ENCODE results near the gene UBL4B. TPM values are rescaled to one million over a fixed set of nuclear protein-coding genes. Genes with fewer than 3 reads are reported as not detected.

The UBL4B gene
- total RNA-seq, 1 experiment from 2014 or later = 0.07 TPM

GRCh38 chr1:110081061-110081460 lies 31.2 kb upstream of the UBL4B start:
- Histone ChIP-seq H3K36me3 (ENCODE audit: low read depth, low read length) (no peaks in the 10 kb centered on the region), H3K4me3 (ENCODE audit: low read length) (no peak overlapping the region), H4K20me1 (ENCODE audit: low read length) (no peaks in the 10 kb centered on the region), H3F3A (ENCODE audit: low read length, unreplicated experiment) (no peaks in the 10 kb centered on the region), H3K27me3 (ENCODE audit: low read length) (no peaks in the 10 kb centered on the region), H3K9me3 (ENCODE audit: low read length) (no peaks in the 10 kb centered on the region), H3K4me1 (ENCODE audit: insufficient read depth, low read length) (no peaks in the 10 kb centered on the region), H3K79me2 (ENCODE audit: low read length) (no peaks in the 10 kb centered on the region), H3K4me2 (ENCODE audit: low read length) (no peak overlapping the region), H3K9me2 (replicated peaks; ENCODE audit: low read length) (no peaks in the 10 kb centered on the region), H2AFZ (ENCODE audit: low read length) (no peak overlapping the region), H3K27ac (ENCODE audit: low read length) (no peak overlapping the region), H3K9ac (ENCODE audit: low read length) (no peak overlapping the region)
- no TSS peak for BruUV-seq (replicated peaks)
- intact Hi-C loops (cut with micrococcal nuclease) = no loop called here
- ChIA-PET POLR2A (ENCODE audit: unreplicated experiment) (no interaction called here), CTCF (no interaction called here)
- ATAC-seq = no peak
- TF ChIP-seq EZH2phosphoT487 (IDR thresholded peaks at IDR 0.05; ENCODE audit: borderline replicate concordance, low read length) (no peak), EZH2 (IDR thresholded peaks at IDR 0.05; ENCODE audit: low read length, unreplicated experiment) (no peak)
- TF ChIP-seq, protein P1, sequence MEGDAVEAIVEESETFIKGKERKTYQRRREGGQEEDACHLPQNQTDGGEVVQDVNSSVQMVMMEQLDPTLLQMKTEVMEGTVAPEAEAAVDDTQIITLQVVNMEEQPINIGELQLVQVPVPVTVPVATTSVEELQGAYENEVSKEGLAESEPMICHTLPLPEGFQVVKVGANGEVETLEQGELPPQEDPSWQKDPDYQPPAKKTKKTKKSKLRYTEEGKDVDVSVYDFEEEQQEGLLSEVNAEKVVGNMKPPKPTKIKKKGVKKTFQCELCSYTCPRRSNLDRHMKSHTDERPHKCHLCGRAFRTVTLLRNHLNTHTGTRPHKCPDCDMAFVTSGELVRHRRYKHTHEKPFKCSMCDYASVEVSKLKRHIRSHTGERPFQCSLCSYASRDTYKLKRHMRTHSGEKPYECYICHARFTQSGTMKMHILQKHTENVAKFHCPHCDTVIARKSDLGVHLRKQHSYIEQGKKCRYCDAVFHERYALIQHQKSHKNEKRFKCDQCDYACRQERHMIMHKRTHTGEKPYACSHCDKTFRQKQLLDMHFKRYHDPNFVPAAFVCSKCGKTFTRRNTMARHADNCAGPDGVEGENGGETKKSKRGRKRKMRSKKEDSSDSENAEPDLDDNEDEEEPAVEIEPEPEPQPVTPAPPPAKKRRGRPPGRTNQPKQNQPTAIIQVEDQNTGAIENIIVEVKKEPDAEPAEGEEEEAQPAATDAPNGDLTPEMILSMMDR (conservative IDR thresholded peaks at IDR 0.05; ENCODE audit: low read depth, low read length) = no peak
- DNase-seq = no peak

DNA sequence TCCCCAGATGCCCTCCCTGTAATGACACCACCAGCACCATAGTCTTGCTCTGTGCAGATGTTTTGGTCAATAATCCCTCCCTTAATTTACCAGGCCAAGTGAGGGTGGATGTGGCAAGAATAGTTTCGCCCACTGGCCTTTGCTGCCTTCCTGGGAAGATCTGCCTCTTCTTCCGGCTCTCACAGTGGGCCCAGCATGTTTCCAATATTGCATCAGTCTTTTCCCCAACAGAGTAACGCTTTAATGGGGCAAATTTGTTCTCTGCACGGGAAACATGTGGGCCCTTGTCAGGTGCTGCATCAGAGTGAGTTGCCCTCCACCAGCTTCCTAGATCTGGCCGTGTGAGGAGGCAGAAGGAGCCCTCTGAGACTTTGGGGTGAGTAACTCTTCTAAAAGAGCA lies 29.8 kb upstream of the UBL4B start:
- H3K27ac ChIP-seq (ENCODE audit: low read length) = no peak overlapping the region
- no peak for ATAC-seq
- ChIA-PET CTCF (no interaction called here), POLR2A (ENCODE audit: unreplicated experiment) (no interaction called here)
- no peaks in the 10 kb centered on the region for H3K79me2 ChIP-seq (ENCODE audit: low read length)
- no peaks in the 10 kb centered on the region for H3K4me1 ChIP-seq (ENCODE audit: insufficient read depth, low read length)
- no peaks in the 10 kb centered on the region for H4K20me1 ChIP-seq (ENCODE audit: low read length)
- H3K27me3 ChIP-seq (ENCODE audit: low read length) = no peaks in the 10 kb centered on the region
- H3K36me3 ChIP-seq (ENCODE audit: low read depth, low read length) = no peaks in the 10 kb centered on the region
- H2AFZ ChIP-seq (ENCODE audit: low read length) = no peak overlapping the region
- H3K9ac ChIP-seq (ENCODE audit: low read length) = no peak overlapping the region
- DNase-seq = no peak
- no peaks in the 10 kb centered on the region for H3K9me2 ChIP-seq (replicated peaks; ENCODE audit: low read length)
- H3F3A ChIP-seq (ENCODE audit: low read length, unreplicated experiment) = no peaks in the 10 kb centered on the region
- no peak overlapping the region for H3K4me2 ChIP-seq (ENCODE audit: low read length)
- intact Hi-C loops (cut with micrococcal nuclease) = no loop called here
- H3K9me3 ChIP-seq (ENCODE audit: low read length) = no peaks in the 10 kb centered on the region
- TF ChIP-seq, protein P1 (conservative IDR thresholded peaks at IDR 0.05; ENCODE audit: low read depth, low read length) = no peak
- TF ChIP-seq EZH2phosphoT487 (IDR thresholded peaks at IDR 0.05; ENCODE audit: borderline replicate concordance, low read length) = no peak
- TF ChIP-seq EZH2 (IDR thresholded peaks at IDR 0.05; ENCODE audit: low read length, unreplicated experiment) = no peak
- no peak overlapping the region for H3K4me3 ChIP-seq (ENCODE audit: low read length)
- BruUV-seq (replicated peaks) = no TSS peak

- no peaks in the 10 kb centered on the region for H3K4me1 ChIP-seq (ENCODE audit: insufficient read depth, low read length)
- BruUV-seq (replicated peaks) = no TSS peak
- no peaks in the 10 kb centered on the region for H3K36me3 ChIP-seq (ENCODE audit: low read depth, low read length)
- intact Hi-C loops (cut with micrococcal nuclease) = no loop called here
- no peaks in the 10 kb centered on the region for H3K27me3 ChIP-seq (ENCODE audit: low read length)
- H3K9ac ChIP-seq (ENCODE audit: low read length) = no peak overlapping the region
- no peak overlapping the region for H2AFZ ChIP-seq (ENCODE audit: low read length)
- no peaks in the 10 kb centered on the region for H3K9me3 ChIP-seq (ENCODE audit: low read length)
- CTCF ChIA-PET = no interaction called here
- no peaks in the 10 kb centered on the region for H3F3A ChIP-seq (ENCODE audit: low read length, unreplicated experiment)
- H3K79me2 ChIP-seq (ENCODE audit: low read length) = no peaks in the 10 kb centered on the region
- H3K4me3 ChIP-seq (ENCODE audit: low read length) = no peak overlapping the region
- H3K4me2 ChIP-seq (ENCODE audit: low read length) = no peak overlapping the region
- TF ChIP-seq, protein P1 (conservative IDR thresholded peaks at IDR 0.05; ENCODE audit: low read depth, low read length) = no peak
- no peak for TF ChIP-seq EZH2phosphoT487 (IDR thresholded peaks at IDR 0.05; ENCODE audit: borderline replicate concordance, low read length)
- no peak for TF ChIP-seq EZH2 (IDR thresholded peaks at IDR 0.05; ENCODE audit: low read length, unreplicated experiment)
- POLR2A ChIA-PET (ENCODE audit: unreplicated experiment) = no interaction called here
- ATAC-seq = no peak
- H3K9me2 ChIP-seq (replicated peaks; ENCODE audit: low read length) = no peaks in the 10 kb centered on the region
- no peak overlapping the region for H3K27ac ChIP-seq (ENCODE audit: low read length)
- no peaks in the 10 kb centered on the region for H4K20me1 ChIP-seq (ENCODE audit: low read length)
- no peak for DNase-seq
These were observed 29.0 kb upstream of the UBL4B start for GRCh38 chr1:110083061-110083865.
